Adrenal gland (tissue), 5 donors: Measurements from ENCODE around the gene CNP.

Experiments used
- CTCF ChIP-seq, 6 experiments: fragments of 450-650 bp in 4 of 6; fragments of 200-600 bp in 2 of 6; sonication (generic) in 1 of 6; IDR thresholded peaks; 1 replicate in 5 of 6; 2 replicates in 1 of 6; pipeline versions ENCODE4 v1.5.1 to v1.8.0; 2016 to 2021; ENCODE audit warnings: antibody characterized with exemption in 6 of 6, mild to moderate bottlenecking in 2 of 6, moderate library complexity in 1 of 6
- POLR2A ChIP-seq, 2 donors: fragments of 450-650 bp; IDR thresholded peaks; one replicate each; pipeline ENCODE4 v1.6.1; 2017; ENCODE audit warnings: antibody characterized with exemption in 2 of 2, mild to moderate bottlenecking in 2 of 2, moderate library complexity in 1 of 2
- donor health status: DM: no; HTN: no; CAD: no.

DNA sequence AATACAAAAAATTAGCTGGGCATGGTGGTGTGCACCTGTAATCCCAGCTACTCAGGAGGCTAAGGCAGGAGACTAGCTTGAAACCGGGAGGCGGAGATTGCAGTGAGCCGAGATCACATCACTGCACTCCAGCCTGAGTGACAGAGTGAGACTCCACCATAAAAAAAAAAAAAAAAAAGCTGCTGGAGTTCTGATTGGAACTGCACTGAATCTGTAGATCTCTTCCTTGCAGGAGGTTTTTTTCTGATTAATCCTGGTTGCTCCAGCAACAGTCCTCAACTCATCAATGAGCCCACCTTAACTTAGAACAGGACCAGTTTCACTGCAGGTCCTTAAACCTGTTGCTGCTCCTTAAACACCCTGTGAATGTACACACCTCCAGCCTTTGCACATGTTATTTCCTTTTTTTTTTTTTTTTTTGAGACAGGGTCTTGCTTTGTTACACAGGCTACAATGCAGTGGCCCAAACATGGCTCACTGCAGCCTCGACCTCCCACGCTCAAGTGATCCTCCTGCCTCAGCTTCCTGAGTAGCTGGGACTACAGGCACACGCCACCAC, 37.8 kb upstream of the CNP start:
- TF ChIP-seq CTCF (IDR thresholded peaks at IDR 0.05) (no peak), POLR2A (IDR thresholded peaks at IDR 0.05) (no peak)
